ENCODE results near the gene FGGY.

FGGY gene

GRCh38 chr1:59316497-59317128 lies 19.7 kb downstream of the FGGY start:
- no peak for DNase-seq

- no peak for DNase-seq
Observed at GRCh38 chr1:59317343-59317742, 20.4 kb downstream of the FGGY start.

- no peak for DNase-seq
Observed at GRCh38 chr1:59317780-59318179, 20.9 kb downstream of the FGGY start.

- no peak for DNase-seq
Observed at GRCh38 chr1:59318271-59318860, 21.5 kb downstream of the FGGY start.

GRCh38 chr1:59322394-59322793 lies 25.5 kb downstream of the FGGY start:
- no peak for DNase-seq

DNA sequence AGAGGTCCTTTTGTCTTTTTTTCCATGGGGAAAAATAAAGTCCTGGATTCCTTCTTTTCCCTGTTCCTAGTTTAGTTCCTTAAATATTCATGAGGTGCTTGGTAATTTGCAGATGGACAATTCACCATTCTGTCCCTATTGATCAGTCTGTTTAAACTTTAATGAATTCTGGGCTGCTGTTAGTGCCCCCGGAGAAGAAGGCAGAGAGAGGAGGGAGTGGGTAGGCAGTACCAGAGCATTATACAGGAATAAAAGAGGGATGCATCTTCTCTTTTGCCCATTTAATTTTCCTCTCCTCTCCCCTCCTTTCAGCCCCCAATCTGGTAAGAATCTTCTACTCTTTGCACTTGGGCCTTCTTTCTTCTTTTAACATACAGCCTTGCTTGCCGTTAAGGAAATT lies 25.9 kb downstream of the FGGY start:
- DNase-seq: no peak

- no peak for DNase-seq
Observed at GRCh38 chr1:59323879-59324278, 27.0 kb downstream of the FGGY start.

DNA sequence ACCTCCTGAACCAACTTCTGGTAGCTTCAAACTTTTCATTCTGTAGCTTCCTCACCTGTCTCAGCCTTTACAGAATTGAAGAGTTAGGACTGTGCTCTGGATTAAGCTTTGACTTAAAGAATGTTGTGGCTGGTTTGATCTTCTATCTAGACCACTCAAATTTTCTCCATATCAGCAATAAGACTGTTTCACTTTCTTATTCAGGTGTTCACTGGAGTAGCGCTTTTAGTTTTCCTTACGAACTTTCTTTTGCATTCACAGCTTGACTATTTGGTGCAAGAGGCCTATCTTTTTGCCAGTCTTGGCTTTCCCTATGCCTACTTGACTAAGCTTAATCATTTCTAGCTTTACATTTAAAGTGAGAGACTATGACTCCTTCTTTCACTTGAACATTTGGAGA lies 31.5 kb downstream of the FGGY start:
- DNase-seq: no peak

GRCh38 chr1:59329412-59330053 lies 32.6 kb downstream of the FGGY start:
- DNase-seq: no peak

DNA sequence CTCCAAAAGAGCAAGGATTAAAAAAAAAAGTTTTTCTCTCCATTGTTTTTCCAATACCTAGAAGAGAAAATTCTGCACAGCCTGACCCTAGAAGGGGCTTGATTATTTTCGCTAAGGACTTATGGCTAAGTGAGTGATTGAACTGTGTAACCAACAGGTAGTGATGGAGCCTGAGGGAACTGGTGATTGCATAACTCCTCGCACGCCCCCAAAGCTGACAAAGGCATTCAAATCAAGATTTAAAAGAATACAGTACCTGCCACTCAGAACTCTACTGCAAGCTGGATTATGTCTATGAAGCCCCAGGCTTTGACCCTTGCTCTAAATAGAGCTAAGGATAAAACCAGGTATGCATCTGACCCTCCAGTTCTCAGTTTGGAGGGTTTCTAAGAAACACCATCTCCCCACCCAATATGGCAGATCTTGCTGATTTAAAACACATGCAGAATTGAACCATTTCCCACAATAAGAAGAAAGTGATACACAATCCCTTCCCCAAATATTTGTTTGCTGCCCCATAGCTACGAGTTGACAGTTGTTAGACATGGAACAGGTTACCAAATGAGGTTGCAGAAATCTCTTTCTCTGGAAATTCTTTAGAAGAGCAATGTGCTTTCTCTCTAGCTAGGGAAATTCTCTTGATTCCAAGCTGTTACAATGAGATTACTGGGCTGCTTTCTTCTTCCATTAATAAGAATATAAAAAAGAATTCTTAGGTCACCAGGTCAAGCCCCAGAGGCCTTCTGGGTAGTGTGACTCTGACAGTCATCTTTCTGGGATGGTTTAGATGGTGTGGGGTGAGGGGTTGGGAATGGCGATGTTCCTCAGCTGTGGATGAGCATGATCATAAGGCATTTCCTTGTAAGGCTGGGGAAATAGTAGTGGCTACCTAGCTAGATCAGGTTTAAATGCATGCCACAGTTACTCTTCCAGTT lies 35.1 kb downstream of the FGGY start:
- DNase-seq: no peak

GRCh38 chr1:59332983-59333382 lies 36.1 kb downstream of the FGGY start:
- no peak for DNase-seq

DNA sequence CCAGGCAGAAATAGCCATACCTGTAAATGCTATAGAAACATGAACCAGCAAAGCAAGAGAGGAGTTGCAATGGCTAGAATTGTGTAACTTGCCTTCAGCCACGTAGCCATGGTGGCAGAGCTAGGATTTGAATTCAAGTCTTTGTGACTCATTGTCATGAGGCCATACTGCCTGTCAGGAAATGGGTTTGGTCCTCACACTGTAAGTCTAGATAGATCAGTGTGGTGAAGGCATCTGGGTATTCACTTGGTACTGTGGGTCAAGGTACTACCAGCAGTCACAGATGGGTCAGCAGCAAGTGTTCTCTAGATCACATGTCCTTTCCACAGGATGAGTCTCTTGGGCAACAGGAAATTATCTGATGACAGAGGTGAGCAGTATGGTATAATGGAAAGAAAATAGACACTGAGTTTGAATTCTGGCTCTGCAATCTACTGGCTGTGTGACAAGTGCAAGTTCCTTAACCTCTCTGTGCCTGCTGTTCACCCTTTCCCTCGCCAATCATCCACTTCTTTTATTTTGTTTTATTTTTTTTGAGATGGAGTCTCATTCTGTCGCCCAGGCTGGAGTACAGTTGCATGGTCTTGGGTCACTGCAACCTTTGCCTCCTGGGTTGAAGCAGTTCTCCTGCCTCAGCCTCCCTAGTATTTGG lies 36.9 kb downstream of the FGGY start:
- DNase-seq: no peak

GRCh38 chr1:59340411-59341307 lies 43.8 kb downstream of the FGGY start:
- no peak for DNase-seq

DNA sequence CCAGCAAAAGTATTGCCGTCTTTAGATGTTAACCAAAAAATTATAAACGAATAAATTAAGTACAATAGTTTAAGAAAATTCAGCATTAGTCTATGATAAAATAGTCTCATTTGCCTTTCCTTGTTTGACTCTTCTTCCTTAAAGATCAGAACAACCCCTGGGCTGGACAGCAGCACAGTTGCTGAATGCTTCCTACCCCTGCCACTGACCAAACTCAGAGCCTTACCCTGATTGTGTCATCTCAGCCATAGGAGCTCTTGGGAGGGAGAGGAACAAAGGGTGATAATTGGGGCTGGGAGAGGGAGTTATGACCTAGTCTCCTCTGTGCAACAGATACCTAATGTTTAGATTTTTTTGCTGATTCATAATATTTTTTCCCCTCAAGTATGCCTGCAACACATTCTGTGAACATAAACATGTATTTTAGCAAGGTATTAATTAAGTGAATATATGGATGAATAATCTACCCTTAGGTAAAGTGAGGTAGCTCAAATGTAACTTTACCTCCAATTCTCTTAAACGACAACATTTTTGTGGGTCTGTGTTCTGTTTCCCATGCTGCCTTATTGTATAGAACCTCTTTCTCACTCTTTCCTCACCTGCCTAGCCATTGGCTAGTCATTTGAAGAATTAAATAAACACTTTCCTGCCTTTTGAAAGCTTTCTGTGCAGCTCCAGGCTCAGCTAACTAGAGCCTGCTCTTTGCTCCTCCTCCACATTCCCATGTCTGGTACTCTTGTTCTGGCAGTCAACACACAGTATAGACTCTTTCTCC lies 46.1 kb downstream of the FGGY start:
- DNase-seq: no peak

GRCh38 chr1:59343576-59343840 lies 46.6 kb downstream of the FGGY start:
- DNase-seq: no peak

- no peak for DNase-seq
Observed at GRCh38 chr1:59345221-59345620, 48.3 kb downstream of the FGGY start.

GRCh38 chr1:59346429-59346828 lies 49.5 kb downstream of the FGGY start:
- DNase-seq: no peak

- no peak for DNase-seq
Observed at GRCh38 chr1:59349101-59349500, 52.2 kb downstream of the FGGY start.

GRCh38 chr1:59350521-59350920 lies 53.6 kb downstream of the FGGY start:
- DNase-seq: no peak

- DNase-seq: no peak
Observed at GRCh38 chr1:59352065-59352464, 55.2 kb downstream of the FGGY start.

DNA sequence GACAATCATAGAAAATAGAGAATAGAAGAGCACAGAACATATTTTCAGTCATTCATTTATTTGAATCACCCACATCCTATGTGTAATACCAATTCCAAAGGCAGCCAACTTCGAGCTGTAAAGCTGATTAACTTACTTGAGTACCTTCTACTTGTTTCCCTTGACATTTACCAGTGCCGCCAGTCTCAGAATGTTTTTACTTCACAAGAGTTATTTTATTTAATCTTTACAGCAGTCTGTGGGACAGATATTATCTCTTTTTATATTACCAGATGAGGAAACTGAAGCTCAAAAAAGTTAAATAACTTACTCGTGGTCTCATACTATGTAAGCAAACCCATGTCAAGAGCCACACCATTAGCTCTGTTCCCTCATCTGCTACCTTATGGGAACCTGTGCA lies 56.6 kb downstream of the FGGY start:
- DNase-seq: no peak

Measured in CD4-positive, alpha-beta T cell treated with Interleukin-6 for 4 hours (primary cell).